HK-2 (cell line): ENCODE data around the gene ELP4.
"Not testable (repeated sequence)": the region's sequence is repeated elsewhere in the genome, so short reads cannot be mapped to it uniquely, and the experiment has no call there.

Experiments
- DNase-seq: peaks from one replicate; pipeline ENCODE4 v3.0.0-alpha.2; 2018; ENCODE audit not compliant: unreplicated experiment

ELP4 gene

GRCh38 chr11:31509429-31510345 lies at the start of gene ELP4, which contains the start of gene IMMP1L:
ELP4 (plus strand) TSS chr11:31509767; CDS start chr11:31509785, 18 bp downstream.
IMMP1L (minus strand) TSS chr11:31509622; CDS start chr11:31463276, 46,346 bp downstream.
- DNase-seq, result peak; percentile 91

- DNase-seq, result no peak
These were observed 45.1 kb upstream of the ELP4 start for GRCh38 chr11:31464436-31464835.

GRCh38 chr11:31474083-31474482 lies 35.5 kb upstream of the ELP4 start:
- no peak for DNase-seq

- DNase-seq, result no peak
These were observed 31.9 kb upstream of the ELP4 start for GRCh38 chr11:31477528-31478222.

- DNase-seq, result no peak
These were observed 31.4 kb upstream of the ELP4 start for GRCh38 chr11:31478223-31478590.

GRCh38 chr11:31479066-31479465 lies 30.5 kb upstream of the ELP4 start:
- no peak for DNase-seq

- DNase-seq, result no peak
These were observed 28.6 kb upstream of the ELP4 start for GRCh38 chr11:31480930-31481329.

- DNase-seq, result no peak
These were observed 25.1 kb upstream of the ELP4 start for GRCh38 chr11:31484497-31484896.

GRCh38 chr11:31487848-31488247 lies 21.7 kb upstream of the ELP4 start:
- no peak for DNase-seq

GRCh38 chr11:31492320-31492913 lies 17.1 kb upstream of the ELP4 start:
- DNase-seq, result no peak

GRCh38 chr11:31493235-31493634 lies 16.3 kb upstream of the ELP4 start:
- DNase-seq, result no peak

GRCh38 chr11:31493762-31494161 lies 15.8 kb upstream of the ELP4 start:
- not testable (repeated sequence) for DNase-seq

- no peak for DNase-seq
These were observed 9.9 kb upstream of the ELP4 start for GRCh38 chr11:31499576-31500178.

- no peak for DNase-seq
These were observed 9.0 kb upstream of the ELP4 start for GRCh38 chr11:31500560-31500959.

- no peak for DNase-seq
These were observed 527 bp upstream of the ELP4 start for GRCh38 chr11:31509051-31509428.

- no peak for DNase-seq
These were observed 2.5 kb downstream of the ELP4 start for GRCh38 chr11:31512117-31512516.

GRCh38 chr11:31521497-31522150 lies 12.1 kb downstream of the ELP4 start:
- no peak for DNase-seq

GRCh38 chr11:31529189-31529588 lies 19.6 kb downstream of the ELP4 start:
- DNase-seq, result no peak

GRCh38 chr11:31529701-31530100 lies 20.1 kb downstream of the ELP4 start:
- DNase-seq, result no peak

- no peak for DNase-seq
These were observed 21.7 kb downstream of the ELP4 start for GRCh38 chr11:31531293-31531692.

- no peak for DNase-seq
These were observed 25.9 kb downstream of the ELP4 start for GRCh38 chr11:31535479-31535878.

- no peak for DNase-seq
These were observed 33.3 kb downstream of the ELP4 start for GRCh38 chr11:31542862-31543261.
